Subcutaneous abdominal adipose tissue (tissue), 5 donors: Measurements from ENCODE around the gene DAZ4.
"Not testable (repeated sequence)": the region's sequence is repeated elsewhere in the genome, so short reads cannot be mapped to it uniquely, and the experiment has no call there.

Experiments
- H3K27ac ChIP-seq: one replicate; pipeline ENCODE4 v1.7.0; 2013; ENCODE audit warnings: low read depth, mild to moderate bottlenecking, inconsistent platforms, low read length, moderate library complexity
- H3K27me3 ChIP-seq, 5 donors: one replicate each; pipeline ENCODE4 v1.7.0; 2013; ENCODE audit warnings: low read length in 5 of 5, inconsistent platforms in 1 of 5; ENCODE audit not compliant: control insufficient read depth in 5 of 5, insufficient read depth in 4 of 5
- H3K36me3 ChIP-seq, 5 donors: one replicate each; pipeline ENCODE4 v1.7.0; 2013; ENCODE audit warnings: low read length in 5 of 5; ENCODE audit not compliant: control insufficient read depth in 5 of 5, insufficient read depth in 5 of 5
- H3K4me1 ChIP-seq, 5 donors: one replicate each; pipeline ENCODE4 v1.7.0; 2013; ENCODE audit warnings: low read length in 5 of 5, mild to moderate bottlenecking in 3 of 5, moderate library complexity in 1 of 5; ENCODE audit not compliant: control insufficient read depth in 5 of 5, insufficient read depth in 5 of 5
- H3K4me3 ChIP-seq, 5 donors: one replicate each; pipeline ENCODE4 v1.7.0; 2013; ENCODE audit warnings: low read length in 5 of 5, low read depth in 1 of 5
- H3K9ac ChIP-seq, 5 donors: one replicate each; pipeline ENCODE4 v1.7.0; 2013; ENCODE audit warnings: low read length in 5 of 5, mild to moderate bottlenecking in 4 of 5, moderate library complexity in 3 of 5
- H3K9me3 ChIP-seq, 5 donors: one replicate each; pipeline ENCODE4 v1.7.0; 2013; ENCODE audit warnings: low read length in 5 of 5; ENCODE audit not compliant: control insufficient read depth in 5 of 5
- donor health status: healthy.
- donor health status: healthy.
- donor health status: healthy.
- donor health status: healthy.
- donor health status: healthy.

DAZ4 gene

GRCh38 chrY:24833619-24834018 lies at the start of gene DAZ4:
Gene DAZ4 (plus strand): TSS chrY:24833919. CDS start chrY:24834127, 208 bp downstream.
- not testable (repeated sequence) for H3K4me3 ChIP-seq, H3K27me3 ChIP-seq, H3K9ac ChIP-seq, H3K36me3 ChIP-seq, H3K27ac ChIP-seq, H3K4me1 ChIP-seq, H3K9me3 ChIP-seq

- H3K4me1 ChIP-seq, H3K27ac ChIP-seq, H3K27me3 ChIP-seq, H3K9ac ChIP-seq, H3K9me3 ChIP-seq, H3K36me3 ChIP-seq, H3K4me3 ChIP-seq: not testable (repeated sequence)
Measured at GRCh38 chrY:24813293-24813692, 20.4 kb upstream of the DAZ4 start, which contains the start of gene DAZ3. Gene DAZ3 (minus strand): TSS chrY:24813393. CDS start chrY:24813185, 208 bp downstream.

- H3K4me3 ChIP-seq, H3K27ac ChIP-seq, H3K9ac ChIP-seq, H3K9me3 ChIP-seq, H3K27me3 ChIP-seq, H3K36me3 ChIP-seq, H3K4me1 ChIP-seq: not testable (repeated sequence)
Measured at GRCh38 chrY:24821836-24822235, 11.9 kb upstream of the DAZ4 start.

GRCh38 chrY:24824184-24824879 lies 9.4 kb upstream of the DAZ4 start:
- H3K4me3 ChIP-seq, H3K9ac ChIP-seq, H3K9me3 ChIP-seq: not testable (repeated sequence)

GRCh38 chrY:24825069-24825468 lies 8.7 kb upstream of the DAZ4 start:
- H3K27ac ChIP-seq, H3K4me3 ChIP-seq, H3K27me3 ChIP-seq, H3K9ac ChIP-seq, H3K4me1 ChIP-seq, H3K36me3 ChIP-seq, H3K9me3 ChIP-seq: not testable (repeated sequence)

More at GRCh38 chrY:24824184-24824879, 9.4 kb upstream of the DAZ4 start:
- not testable (repeated sequence) for H3K4me1 ChIP-seq, H3K36me3 ChIP-seq, H3K27me3 ChIP-seq, H3K27ac ChIP-seq
